ENCODE results near the gene EEF1B2. TPM values are rescaled to one million over a fixed set of nuclear protein-coding genes. Genes with fewer than 3 reads are reported as not detected.

The EEF1B2 gene
- total RNA-seq, 1 experiment from 2014 or later = 768 TPM

DNA sequence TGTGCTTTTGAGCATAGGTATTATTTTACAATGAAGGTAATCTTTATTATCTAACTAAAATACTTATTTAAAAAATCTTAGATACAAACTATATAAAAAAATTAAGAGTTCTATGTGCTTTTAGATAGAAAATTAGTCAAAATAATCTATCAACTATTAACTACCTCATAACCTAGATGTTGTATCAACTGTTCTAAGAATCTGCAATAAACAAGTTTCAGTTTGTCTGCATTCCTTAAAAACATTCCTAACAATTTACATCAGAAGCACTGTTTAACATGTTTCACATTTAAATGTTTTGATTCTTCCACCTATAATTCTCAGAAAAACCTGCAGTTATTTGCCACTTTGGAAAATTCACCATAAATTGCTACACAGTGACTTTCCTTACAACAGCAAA is 33.8 kb upstream of the EEF1B2 start:
- Histone ChIP-seq H3K23ac (ENCODE audit: insufficient read length, low read depth, low read length) (no peak overlapping the region), H2AK5ac (ENCODE audit: insufficient read length, low read length) (no peak overlapping the region), H2BK5ac (ENCODE audit: insufficient read length, low read length) (no peak overlapping the region), H4K20me1 (ENCODE audit: control insufficient read depth, insufficient read depth, insufficient read length) (no peaks in the 10 kb centered on the region), H4K5ac (ENCODE audit: insufficient read length, low read depth, low read length) (no peak overlapping the region), H3K14ac (ENCODE audit: insufficient read depth, low read length) (no peak overlapping the region), H3K27me3 (ENCODE audit: insufficient read depth, low read length) (no peaks in the 10 kb centered on the region), H2BK15ac (ENCODE audit: low read depth, low read length) (no peak overlapping the region), H2AFZ (ENCODE audit: low read length) (no peak overlapping the region), H3K4me1 (ENCODE audit: insufficient read depth, low read length) (no peaks in the 10 kb centered on the region), H3K9ac (ENCODE audit: extremely low read depth, insufficient read length, low read length) (no peak overlapping the region), H2BK120ac (ENCODE audit: low read depth, low read length, poor library complexity, severe bottlenecking) (no peak overlapping the region), H4K91ac (ENCODE audit: insufficient read length, low read depth, low read length) (no peak overlapping the region), H3K18ac (ENCODE audit: insufficient read length, low read depth, low read length) (no peak overlapping the region), H2BK12ac (ENCODE audit: insufficient read length, low read depth, low read length) (no peak overlapping the region), H3K4me2 (ENCODE audit: insufficient read depth, insufficient read length, low read length) (no peak overlapping the region), H3K9me3 (ENCODE audit: control insufficient read depth, low read depth, low read length) (no peaks in the 10 kb centered on the region), H3T11ph (ENCODE audit: low read length) (no peak overlapping the region), H3K27ac (ENCODE audit: insufficient read length, low read depth, low read length) (no peak overlapping the region), H3K79me1 (ENCODE audit: insufficient read depth, low read depth, low read length, poor library complexity, severe bottlenecking) (no peaks in the 10 kb centered on the region), H3K23me2 (ENCODE audit: insufficient read length, low read depth, low read length, poor library complexity, severe bottlenecking) (no peaks in the 10 kb centered on the region), H3K79me2 (ENCODE audit: insufficient read depth, low read length) (no peaks in the 10 kb centered on the region), H3K4ac (ENCODE audit: low read depth, low read length) (no peak overlapping the region), H4K8ac (replicated peaks; ENCODE audit: insufficient read length, low read depth, low read length) (no peak overlapping the region), H3K56ac (ENCODE audit: insufficient read length, low read depth, low read length) (no peak overlapping the region), H2BK20ac (ENCODE audit: low read depth, low read length, poor library complexity, severe bottlenecking) (no peak overlapping the region)
- H3K4me1 Mint-ChIP-seq = no peaks in the 10 kb centered on the region
- H3K9me3 Mint-ChIP-seq = no peaks in the 10 kb centered on the region; a peak in 1 of 5 replicates
- TF ChIP-seq, protein P1, sequence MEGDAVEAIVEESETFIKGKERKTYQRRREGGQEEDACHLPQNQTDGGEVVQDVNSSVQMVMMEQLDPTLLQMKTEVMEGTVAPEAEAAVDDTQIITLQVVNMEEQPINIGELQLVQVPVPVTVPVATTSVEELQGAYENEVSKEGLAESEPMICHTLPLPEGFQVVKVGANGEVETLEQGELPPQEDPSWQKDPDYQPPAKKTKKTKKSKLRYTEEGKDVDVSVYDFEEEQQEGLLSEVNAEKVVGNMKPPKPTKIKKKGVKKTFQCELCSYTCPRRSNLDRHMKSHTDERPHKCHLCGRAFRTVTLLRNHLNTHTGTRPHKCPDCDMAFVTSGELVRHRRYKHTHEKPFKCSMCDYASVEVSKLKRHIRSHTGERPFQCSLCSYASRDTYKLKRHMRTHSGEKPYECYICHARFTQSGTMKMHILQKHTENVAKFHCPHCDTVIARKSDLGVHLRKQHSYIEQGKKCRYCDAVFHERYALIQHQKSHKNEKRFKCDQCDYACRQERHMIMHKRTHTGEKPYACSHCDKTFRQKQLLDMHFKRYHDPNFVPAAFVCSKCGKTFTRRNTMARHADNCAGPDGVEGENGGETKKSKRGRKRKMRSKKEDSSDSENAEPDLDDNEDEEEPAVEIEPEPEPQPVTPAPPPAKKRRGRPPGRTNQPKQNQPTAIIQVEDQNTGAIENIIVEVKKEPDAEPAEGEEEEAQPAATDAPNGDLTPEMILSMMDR (conservative IDR thresholded peaks at IDR 0.05) = no peak
- no peak overlapping the region for H3K27ac Mint-ChIP-seq
- DNase-seq = no peak
- no peak overlapping the region for H3K4me3 Mint-ChIP-seq
- H3K36me3 Mint-ChIP-seq (ENCODE audit: insufficient read depth in 1 of 3, low read depth in 3 of 3) = peaks cover 44 to 81% (median 75%) of the 10 kb centered on the region in 3 experiments; a peak in 6 of 7 replicates
- no peaks in the 10 kb centered on the region for H3K27me3 Mint-ChIP-seq (ENCODE audit: low read depth)

All from H9 (cell line).